ENCODE results near the gene SREBF2. TPM values are rescaled to one million over a fixed set of nuclear protein-coding genes. Genes with fewer than 3 reads are reported as not detected.

The SREBF2 gene
- total and polyA plus RNA-seq, 10 of the 15 experiments (the other 5 are each of a cell fraction or from before 2014, with no cell fraction given) = 2.4 to 177 (median 78.8) TPM

- TF ChIP-seq, protein P1, sequence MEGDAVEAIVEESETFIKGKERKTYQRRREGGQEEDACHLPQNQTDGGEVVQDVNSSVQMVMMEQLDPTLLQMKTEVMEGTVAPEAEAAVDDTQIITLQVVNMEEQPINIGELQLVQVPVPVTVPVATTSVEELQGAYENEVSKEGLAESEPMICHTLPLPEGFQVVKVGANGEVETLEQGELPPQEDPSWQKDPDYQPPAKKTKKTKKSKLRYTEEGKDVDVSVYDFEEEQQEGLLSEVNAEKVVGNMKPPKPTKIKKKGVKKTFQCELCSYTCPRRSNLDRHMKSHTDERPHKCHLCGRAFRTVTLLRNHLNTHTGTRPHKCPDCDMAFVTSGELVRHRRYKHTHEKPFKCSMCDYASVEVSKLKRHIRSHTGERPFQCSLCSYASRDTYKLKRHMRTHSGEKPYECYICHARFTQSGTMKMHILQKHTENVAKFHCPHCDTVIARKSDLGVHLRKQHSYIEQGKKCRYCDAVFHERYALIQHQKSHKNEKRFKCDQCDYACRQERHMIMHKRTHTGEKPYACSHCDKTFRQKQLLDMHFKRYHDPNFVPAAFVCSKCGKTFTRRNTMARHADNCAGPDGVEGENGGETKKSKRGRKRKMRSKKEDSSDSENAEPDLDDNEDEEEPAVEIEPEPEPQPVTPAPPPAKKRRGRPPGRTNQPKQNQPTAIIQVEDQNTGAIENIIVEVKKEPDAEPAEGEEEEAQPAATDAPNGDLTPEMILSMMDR (IDR thresholded peaks at IDR 0.05 in 2 of 3, conservative IDR thresholded peaks at IDR 0.05 in 1 of 3; ENCODE audit: control insufficient read depth in 2 of 3, extremely low read depth in 1 of 3, insufficient read depth in 1 of 3, low read depth in 3 of 3, low read length in 3 of 3) = peak; percentile 54 to 76 (median 71)
- TF ChIP-seq, protein P2, sequence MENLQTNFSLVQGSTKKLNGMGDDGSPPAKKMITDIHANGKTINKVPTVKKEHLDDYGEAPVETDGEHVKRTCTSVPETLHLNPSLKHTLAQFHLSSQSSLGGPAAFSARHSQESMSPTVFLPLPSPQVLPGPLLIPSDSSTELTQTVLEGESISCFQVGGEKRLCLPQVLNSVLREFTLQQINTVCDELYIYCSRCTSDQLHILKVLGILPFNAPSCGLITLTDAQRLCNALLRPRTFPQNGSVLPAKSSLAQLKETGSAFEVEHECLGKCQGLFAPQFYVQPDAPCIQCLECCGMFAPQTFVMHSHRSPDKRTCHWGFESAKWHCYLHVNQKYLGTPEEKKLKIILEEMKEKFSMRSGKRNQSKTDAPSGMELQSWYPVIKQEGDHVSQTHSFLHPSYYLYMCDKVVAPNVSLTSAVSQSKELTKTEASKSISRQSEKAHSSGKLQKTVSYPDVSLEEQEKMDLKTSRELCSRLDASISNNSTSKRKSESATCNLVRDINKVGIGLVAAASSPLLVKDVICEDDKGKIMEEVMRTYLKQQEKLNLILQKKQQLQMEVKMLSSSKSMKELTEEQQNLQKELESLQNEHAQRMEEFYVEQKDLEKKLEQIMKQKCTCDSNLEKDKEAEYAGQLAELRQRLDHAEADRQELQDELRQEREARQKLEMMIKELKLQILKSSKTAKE (IDR thresholded peaks at IDR 0.05; ENCODE audit: low read depth, poor library complexity, severe bottlenecking) = no peak
- TF ChIP-seq CREB1 (IDR thresholded peaks at IDR 0.05; ENCODE audit: low read depth) = no peak
- TF ChIP-seq ESRRA (IDR thresholded peaks at IDR 0.05; ENCODE audit: low read length) = peak; percentile 82; the same call in 1 of the 2 replicates
- TF ChIP-seq IKZF2 (IDR thresholded peaks at IDR 0.05) = peak; percentile 48 to 64; a peak in 2 of 4 replicates
- TF ChIP-seq TCF3 (IDR thresholded peaks at IDR 0.05; ENCODE audit: borderline replicate concordance, insufficient read depth, low read depth, low read length) = no peak
- TF ChIP-seq PBX3 (IDR thresholded peaks at IDR 0.05; ENCODE audit: insufficient replicate concordance, low read depth, low read length) = peak; percentile 36
- no peak for TF ChIP-seq EP300 (IDR thresholded peaks at IDR 0.05; ENCODE audit: borderline replicate concordance in 1 of 2, control insufficient read depth in 1 of 2, low read depth in 2 of 2, low read length in 2 of 2)
- no peak for TF ChIP-seq KLF5 (IDR thresholded peaks at IDR 0.05; ENCODE audit: partially characterized antibody)
- TF ChIP-seq RB1 (IDR thresholded peaks at IDR 0.05; ENCODE audit: borderline replicate concordance) = peak; percentile 28; the same call in 1 of the 2 replicates
- TF ChIP-seq GABPA (IDR thresholded peaks at IDR 0.05; ENCODE audit: low read depth) = no peak
- TF ChIP-seq, protein P3, sequence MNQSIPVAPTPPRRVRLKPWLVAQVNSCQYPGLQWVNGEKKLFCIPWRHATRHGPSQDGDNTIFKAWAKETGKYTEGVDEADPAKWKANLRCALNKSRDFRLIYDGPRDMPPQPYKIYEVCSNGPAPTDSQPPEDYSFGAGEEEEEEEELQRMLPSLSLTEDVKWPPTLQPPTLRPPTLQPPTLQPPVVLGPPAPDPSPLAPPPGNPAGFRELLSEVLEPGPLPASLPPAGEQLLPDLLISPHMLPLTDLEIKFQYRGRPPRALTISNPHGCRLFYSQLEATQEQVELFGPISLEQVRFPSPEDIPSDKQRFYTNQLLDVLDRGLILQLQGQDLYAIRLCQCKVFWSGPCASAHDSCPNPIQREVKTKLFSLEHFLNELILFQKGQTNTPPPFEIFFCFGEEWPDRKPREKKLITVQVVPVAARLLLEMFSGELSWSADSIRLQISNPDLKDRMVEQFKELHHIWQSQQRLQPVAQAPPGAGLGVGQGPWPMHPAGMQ (IDR thresholded peaks at IDR 0.05; ENCODE audit: borderline replicate concordance) = no peak
- TF ChIP-seq WRNIP1 (IDR thresholded peaks at IDR 0.05; ENCODE audit: borderline replicate concordance, low read depth, low read length) = no peak
- no peak for TF ChIP-seq EGR1 (IDR thresholded peaks at IDR 0.05; ENCODE audit: borderline replicate concordance in 1 of 2, low read depth in 2 of 2, low read length in 2 of 2)
- TF ChIP-seq, protein P4, sequence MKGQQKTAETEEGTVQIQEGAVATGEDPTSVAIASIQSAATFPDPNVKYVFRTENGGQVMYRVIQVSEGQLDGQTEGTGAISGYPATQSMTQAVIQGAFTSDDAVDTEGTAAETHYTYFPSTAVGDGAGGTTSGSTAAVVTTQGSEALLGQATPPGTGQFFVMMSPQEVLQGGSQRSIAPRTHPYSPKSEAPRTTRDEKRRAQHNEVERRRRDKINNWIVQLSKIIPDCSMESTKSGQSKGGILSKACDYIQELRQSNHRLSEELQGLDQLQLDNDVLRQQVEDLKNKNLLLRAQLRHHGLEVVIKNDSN (IDR thresholded peaks at IDR 0.05; ENCODE audit: borderline replicate concordance, extremely low read length, insufficient read depth, low read depth, low read length) = no peak
- no peak for TF ChIP-seq BRCA1 (IDR thresholded peaks at IDR 0.05; ENCODE audit: low read depth, low read length)
- peak; percentile 72 for TF ChIP-seq IKZF1 (conservative IDR thresholded peaks at IDR 0.05)
- TF ChIP-seq SIX5 (IDR thresholded peaks at IDR 0.05; ENCODE audit: low read depth, low read length, severe bottlenecking) = peak; percentile 6
- no peak for TF ChIP-seq CBX3 (IDR thresholded peaks at IDR 0.05; ENCODE audit: borderline replicate concordance, low read depth)
- no peak for TF ChIP-seq TBL1XR1 (IDR thresholded peaks at IDR 0.05; ENCODE audit: low read depth, low read length)
- TF ChIP-seq MYC (IDR thresholded peaks at IDR 0.05; ENCODE audit: insufficient read depth, insufficient read length, insufficient replicate concordance, low read length, severe bottlenecking) = no peak
Measured at GRCh38 chr22:41857155-41857859, 24.4 kb downstream of the SREBF2 start (continued).
